Loucy (cell line): Measurements from ENCODE around the gene MYCBPAP.

Experiments used
- CTCF ChIP-seq: fragments of 200-600 bp; sonication (generic); conservative IDR thresholded peaks from 2 replicates; pipeline ENCODE4 v1.5.1; 2014; ENCODE audit warnings: mild to moderate bottlenecking, antibody characterized with exemption, low read length
- EZH2phosphoT487 ChIP-seq: fragments of 200-600 bp; IDR thresholded peaks from 2 replicates; pipeline ENCODE4 v1.6.1; 2018; ENCODE audit warnings: antibody characterized with exemption, mild to moderate bottlenecking, moderate library complexity, borderline replicate concordance

GRCh38 chr17:50568659-50569058 is 60.4 kb downstream of the MYCBPAP start:
- TF ChIP-seq CTCF (no peak), EZH2phosphoT487 (no peak)
